Panc1 (cell line): ENCODE measurements around the gene ITPR2. TPM values are rescaled to one million over a fixed set of nuclear protein-coding genes. Genes with fewer than 3 reads are reported as not detected.
A peak's percentile ranks its signal among the peaks of the same experiment; 100 is the strongest.
"Not testable (repeated sequence)": the region's sequence is repeated elsewhere in the genome, so short reads cannot be mapped to it uniquely, and the experiment has no call there.

ENCODE experiments used
- ATAC-seq: fragments of 200-7000 bp; cut with Tn5 transposase; 2 replicates; pipeline ENCODE4 v1.9.1; 2020; ENCODE audit warnings: mild to moderate bottlenecking, moderate library complexity
- BruUV-seq: library from RNA; stranded (reverse); fragments of 400-500 nt; replicated peaks from 2 replicates; lab custom pipeline; 2021; lab: Mats Ljungman, UMichigan
- CTCF ChIA-PET: fragments of 300-600 bp; sonication (Branson Sonifier 250); formaldehyde crosslinking; loops from one replicate; lab custom pipeline; 2022; ENCODE audit warnings: antibody characterized with exemption; lab: Charles Lee
- POLR2A ChIA-PET: fragments of 300-600 bp; sonication (Branson Sonifier 250); formaldehyde crosslinking; loops from one replicate; lab custom pipeline; 2022; ENCODE audit warnings: antibody characterized with exemption; lab: Charles Lee
- DNase-seq: peaks from one replicate; pipeline ENCODE4 v3.0.0-alpha.2; 2010; ENCODE audit warnings: low read depth, low spot score
- H3K27ac ChIP-seq: 2 replicates; pipeline ENCODE4 v1.5.1; 2011; ENCODE audit warnings: mild to moderate bottlenecking, low read length, inconsistent platforms
- H3K27me3 ChIP-seq: fragments of 200-500 bp; sonication (Bioruptor generic); 2 replicates; pipeline ENCODE4 v1.6.0; 2014; ENCODE audit warnings: low read length, inconsistent platforms; ENCODE audit not compliant: control insufficient read depth, insufficient read depth
- H3K36me3 ChIP-seq: fragments of 200-500 bp; sonication (Bioruptor generic); 2 replicates; pipeline ENCODE4 v1.5.1; 2014; ENCODE audit warnings: inconsistent platforms, mild to moderate bottlenecking, low read length, moderate library complexity; ENCODE audit not compliant: control insufficient read depth, insufficient read depth
- H3K4me1 ChIP-seq: 2 replicates; pipeline ENCODE4 v1.5.1; 2011; ENCODE audit warnings: inconsistent platforms, mild to moderate bottlenecking, low read length, moderate library complexity; ENCODE audit not compliant: control insufficient read depth, insufficient read depth
- H3K4me3 ChIP-seq, 2 experiments: 2 replicates each; pipeline ENCODE4 v1.5.1; 2011 to 2012; ENCODE audit warnings: low read depth in 2 of 2, low read length in 2 of 2, mild to moderate bottlenecking in 2 of 2, inconsistent platforms in 1 of 2, moderate library complexity in 1 of 2
- H3K9me3 ChIP-seq: fragments of 200-500 bp; sonication (Bioruptor generic); 2 replicates; pipeline ENCODE4 v1.5.1; 2014; ENCODE audit warnings: low read depth, mild to moderate bottlenecking, inconsistent platforms, low read length, moderate library complexity; ENCODE audit not compliant: control insufficient read depth, insufficient read depth
- POLR2AphosphoS5 ChIP-seq: IDR thresholded peaks from 2 replicates; pipeline ENCODE4 v1.6.1; 2012; ENCODE audit warnings: mild to moderate bottlenecking, low read depth, low read length, moderate library complexity
- SIN3A ChIP-seq: IDR thresholded peaks from 2 replicates; pipeline ENCODE4 v1.6.1; 2012; ENCODE audit warnings: low read depth, mild to moderate bottlenecking, low read length, moderate library complexity, borderline replicate concordance; ENCODE audit not compliant: insufficient read depth
- TCF7L2 ChIP-seq: IDR thresholded peaks from 2 replicates; pipeline ENCODE4 v1.6.1; 2011; ENCODE audit warnings: mild to moderate bottlenecking, low read depth, low read length, inconsistent platforms
- in situ Hi-C: cut with HindIII; loops from 2 replicates; pipeline ENCODE4 v1.10.0; 2016; ENCODE audit warnings: low sequenced_read_pairs, low pct_unique_long_range_greater_than_20kb
- intact Hi-C: fragments of 100-400 bp; cut with micrococcal nuclease; formaldehyde crosslinking; loops from one replicate; pipeline ENCODE4 v1.10.0; 2022; ENCODE audit not compliant: unreplicated experiment
- total RNA-seq: library from RNA; stranded (reverse); gene quantifications from one replicate; pipeline ENCODE4 v1.2.1, GENCODE V29; 2021; ENCODE audit not compliant: unreplicated experiment
- TF ChIP-seq, protein P1 (sequence below): fragments of 450-650 bp; IDR thresholded peaks from 2 replicates; pipeline ENCODE4 v1.5.1; 2017; ENCODE audit warnings: mild to moderate bottlenecking
- TF ChIP-seq, protein P2 (sequence below), 2 experiments: IDR thresholded peaks; 2 replicates each; pipeline ENCODE4 v1.6.1; 2011 to 2012; ENCODE audit warnings: low read depth in 2 of 2, control low read depth in 1 of 2, low read length in 1 of 2, mild to moderate bottlenecking in 1 of 2, moderate library complexity in 1 of 2; ENCODE audit not compliant: insufficient read depth in 1 of 2

The ITPR2 gene
- total RNA-seq, 1 experiment from 2014 or later: 41.8 TPM

DNA sequence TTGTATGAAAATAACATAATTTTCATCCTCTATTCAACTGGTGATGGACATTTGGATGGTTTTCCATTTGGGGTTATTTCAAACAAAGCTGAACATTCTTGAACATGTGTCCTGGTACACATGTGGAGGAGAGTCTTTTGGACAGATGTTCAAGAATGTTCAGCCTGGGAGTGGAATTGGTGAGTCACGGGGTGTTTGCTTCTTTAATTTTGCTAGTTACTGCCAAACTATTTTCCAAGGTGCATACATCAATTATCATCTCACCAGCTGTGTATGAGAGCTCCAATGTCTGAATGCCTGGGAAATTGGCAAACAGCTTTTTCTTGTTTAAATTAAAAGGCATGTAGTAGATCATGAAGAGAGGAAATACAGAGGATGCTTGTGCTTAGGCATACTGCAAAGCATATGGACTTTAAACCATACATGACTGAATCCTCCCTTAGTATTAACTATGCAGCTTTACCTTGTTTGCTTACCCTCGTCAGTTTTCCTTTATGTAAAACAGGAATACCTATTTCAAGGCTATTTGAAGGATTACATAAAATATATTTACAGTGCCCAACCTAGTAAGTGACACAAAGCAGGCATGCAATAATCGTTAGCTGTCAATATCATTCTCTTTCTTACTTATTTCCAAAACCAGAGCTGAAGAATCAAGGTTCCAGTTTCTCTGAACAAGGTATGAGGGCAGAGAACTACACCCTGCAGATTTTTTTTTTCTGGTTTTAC, 152.1 kb downstream of the ITPR2 start:
- peak overlapping the region; percentile 18 for H3K27ac ChIP-seq
- H3K4me3 ChIP-seq: no peak overlapping the region
- H3K27me3 ChIP-seq: no peaks in the 10 kb centered on the region
- in situ Hi-C loops: no loop called here
- peaks cover 15% of the 10 kb centered on the region; the same call in 1 of the 2 replicates for H3K9me3 ChIP-seq
- ATAC-seq: no peak
- no TSS peak for BruUV-seq
- CTCF ChIA-PET: no interaction called here
- TF ChIP-seq TCF7L2 (no peak), POLR2AphosphoS5 (no peak), SIN3A (no peak)
- TF ChIP-seq, protein P1, sequence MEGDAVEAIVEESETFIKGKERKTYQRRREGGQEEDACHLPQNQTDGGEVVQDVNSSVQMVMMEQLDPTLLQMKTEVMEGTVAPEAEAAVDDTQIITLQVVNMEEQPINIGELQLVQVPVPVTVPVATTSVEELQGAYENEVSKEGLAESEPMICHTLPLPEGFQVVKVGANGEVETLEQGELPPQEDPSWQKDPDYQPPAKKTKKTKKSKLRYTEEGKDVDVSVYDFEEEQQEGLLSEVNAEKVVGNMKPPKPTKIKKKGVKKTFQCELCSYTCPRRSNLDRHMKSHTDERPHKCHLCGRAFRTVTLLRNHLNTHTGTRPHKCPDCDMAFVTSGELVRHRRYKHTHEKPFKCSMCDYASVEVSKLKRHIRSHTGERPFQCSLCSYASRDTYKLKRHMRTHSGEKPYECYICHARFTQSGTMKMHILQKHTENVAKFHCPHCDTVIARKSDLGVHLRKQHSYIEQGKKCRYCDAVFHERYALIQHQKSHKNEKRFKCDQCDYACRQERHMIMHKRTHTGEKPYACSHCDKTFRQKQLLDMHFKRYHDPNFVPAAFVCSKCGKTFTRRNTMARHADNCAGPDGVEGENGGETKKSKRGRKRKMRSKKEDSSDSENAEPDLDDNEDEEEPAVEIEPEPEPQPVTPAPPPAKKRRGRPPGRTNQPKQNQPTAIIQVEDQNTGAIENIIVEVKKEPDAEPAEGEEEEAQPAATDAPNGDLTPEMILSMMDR: no peak
- TF ChIP-seq, protein P2, sequence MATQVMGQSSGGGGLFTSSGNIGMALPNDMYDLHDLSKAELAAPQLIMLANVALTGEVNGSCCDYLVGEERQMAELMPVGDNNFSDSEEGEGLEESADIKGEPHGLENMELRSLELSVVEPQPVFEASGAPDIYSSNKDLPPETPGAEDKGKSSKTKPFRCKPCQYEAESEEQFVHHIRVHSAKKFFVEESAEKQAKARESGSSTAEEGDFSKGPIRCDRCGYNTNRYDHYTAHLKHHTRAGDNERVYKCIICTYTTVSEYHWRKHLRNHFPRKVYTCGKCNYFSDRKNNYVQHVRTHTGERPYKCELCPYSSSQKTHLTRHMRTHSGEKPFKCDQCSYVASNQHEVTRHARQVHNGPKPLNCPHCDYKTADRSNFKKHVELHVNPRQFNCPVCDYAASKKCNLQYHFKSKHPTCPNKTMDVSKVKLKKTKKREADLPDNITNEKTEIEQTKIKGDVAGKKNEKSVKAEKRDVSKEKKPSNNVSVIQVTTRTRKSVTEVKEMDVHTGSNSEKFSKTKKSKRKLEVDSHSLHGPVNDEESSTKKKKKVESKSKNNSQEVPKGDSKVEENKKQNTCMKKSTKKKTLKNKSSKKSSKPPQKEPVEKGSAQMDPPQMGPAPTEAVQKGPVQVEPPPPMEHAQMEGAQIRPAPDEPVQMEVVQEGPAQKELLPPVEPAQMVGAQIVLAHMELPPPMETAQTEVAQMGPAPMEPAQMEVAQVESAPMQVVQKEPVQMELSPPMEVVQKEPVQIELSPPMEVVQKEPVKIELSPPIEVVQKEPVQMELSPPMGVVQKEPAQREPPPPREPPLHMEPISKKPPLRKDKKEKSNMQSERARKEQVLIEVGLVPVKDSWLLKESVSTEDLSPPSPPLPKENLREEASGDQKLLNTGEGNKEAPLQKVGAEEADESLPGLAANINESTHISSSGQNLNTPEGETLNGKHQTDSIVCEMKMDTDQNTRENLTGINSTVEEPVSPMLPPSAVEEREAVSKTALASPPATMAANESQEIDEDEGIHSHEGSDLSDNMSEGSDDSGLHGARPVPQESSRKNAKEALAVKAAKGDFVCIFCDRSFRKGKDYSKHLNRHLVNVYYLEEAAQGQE (IDR thresholded peaks at IDR 0.05; ENCODE audit: insufficient read depth in 1 of 2, low read depth in 2 of 2, low read length in 1 of 2): no peak
- H3K36me3 ChIP-seq: no peaks in the 10 kb centered on the region
- POLR2A ChIA-PET: no interaction called here
- intact Hi-C loops: no loop called here
- DNase-seq: no peak
- H3K4me1 ChIP-seq: peaks cover 16% of the 10 kb centered on the region

DNA sequence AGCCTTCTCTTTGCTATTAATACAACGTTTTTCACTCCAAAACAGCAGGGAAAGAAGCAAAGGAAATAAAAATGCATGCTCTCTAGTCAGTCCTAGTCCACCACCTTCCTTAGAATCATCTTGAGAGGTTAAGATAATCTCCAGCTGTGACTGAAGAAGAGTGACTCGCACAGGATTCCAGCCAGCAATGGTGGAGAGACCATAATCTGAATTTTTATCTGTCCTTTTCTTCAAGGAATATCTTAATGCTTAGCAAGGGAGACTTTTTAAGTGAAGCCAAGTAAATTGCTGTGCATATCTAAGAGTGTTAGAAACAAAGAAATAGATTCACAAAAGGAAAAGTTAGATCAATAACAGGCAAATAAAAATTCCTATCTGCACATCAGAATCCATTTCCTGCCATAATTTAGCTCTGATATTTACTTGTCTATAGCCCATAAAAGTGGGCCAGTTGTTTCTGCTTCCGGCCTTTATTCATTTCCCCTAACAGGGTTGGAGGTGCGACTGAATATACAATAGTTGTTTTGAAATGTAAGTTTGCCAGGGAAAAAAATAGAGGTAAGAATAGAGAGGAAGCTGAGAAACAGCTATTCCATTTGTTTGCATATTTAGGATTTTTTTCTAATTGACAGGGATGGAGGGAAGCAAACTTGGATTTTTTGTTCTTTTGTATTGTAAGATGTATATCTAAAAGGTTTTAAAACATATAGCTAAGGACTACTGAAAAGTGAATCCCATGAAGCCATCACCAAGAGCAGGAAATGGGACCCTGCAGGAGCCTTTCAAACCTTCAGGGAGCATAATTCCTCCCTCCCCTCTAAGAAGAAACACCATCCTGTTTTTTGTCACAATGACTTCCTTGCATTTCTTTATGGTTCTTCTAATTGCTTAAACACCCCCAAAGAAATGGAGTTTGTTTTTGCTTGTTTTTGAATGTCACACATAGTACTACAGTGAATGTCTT, 154.0 kb downstream of the ITPR2 start:
- H3K27me3 ChIP-seq: no peaks in the 10 kb centered on the region
- no peak overlapping the region for H3K4me3 ChIP-seq
- CTCF ChIA-PET: interaction anchor here (0.6 kb wide), 1 partner anchor 39 kb away, joined by 3 read pairs; no protein-coding TSS in a partner anchor
- ATAC-seq: peak; percentile 81
- DNase-seq: no peak
- TF ChIP-seq, protein P1: no peak
- TF ChIP-seq, protein P2 (IDR thresholded peaks at IDR 0.05; ENCODE audit: insufficient read depth in 1 of 2, low read depth in 2 of 2, low read length in 1 of 2): no peak
- no peak for TF ChIP-seq SIN3A
- no peaks in the 10 kb centered on the region for H3K36me3 ChIP-seq
- peaks cover 9% of the 10 kb centered on the region; the same call in 1 of the 2 replicates for H3K9me3 ChIP-seq
- peak overlapping the region; percentile 65 for H3K27ac ChIP-seq
- H3K4me1 ChIP-seq: peaks cover 16% of the 10 kb centered on the region
- intact Hi-C loops: no loop called here
- no TSS peak for BruUV-seq
- POLR2A ChIA-PET: no interaction called here
- in situ Hi-C loops: no loop called here

DNA sequence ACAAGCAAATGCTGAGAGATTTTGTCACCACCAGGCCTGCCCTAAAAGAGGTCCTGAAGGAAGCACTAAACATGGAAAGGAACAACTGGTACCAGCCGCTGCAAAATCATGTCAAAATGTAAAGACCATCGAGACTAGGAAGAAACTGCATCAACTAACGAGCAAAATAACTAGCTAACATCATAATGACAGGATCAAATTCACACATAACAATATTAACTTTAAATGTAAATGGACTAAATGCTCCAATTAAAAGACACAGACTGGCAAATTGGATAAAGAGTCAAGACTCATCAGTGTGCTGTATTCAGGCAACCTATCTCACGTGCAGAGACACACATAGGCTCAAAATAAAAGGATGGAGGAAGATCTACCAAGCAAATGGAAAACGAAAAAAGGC, 161.5 kb downstream of the ITPR2 start:
- ATAC-seq, H3K36me3 ChIP-seq, in situ Hi-C loops, H3K27ac ChIP-seq, H3K9me3 ChIP-seq, H3K4me1 ChIP-seq, H3K4me3 ChIP-seq, DNase-seq, BruUV-seq, H3K27me3 ChIP-seq, POLR2A ChIA-PET, intact Hi-C loops, CTCF ChIA-PET: not testable (repeated sequence)
